ENCODE data around the gene ARPP19.
"Not testable (repeated sequence)": the region's sequence is repeated elsewhere in the genome, so short reads cannot be mapped to it uniquely, and the experiment has no call there.

- not testable (repeated sequence) for TF ChIP-seq POLR2AphosphoS5, POLR2A, TAF1 (IDR thresholded peaks at IDR 0.05; ENCODE audit: low read depth, low read length)
Measured at GRCh38 chr15:52551186-52551585, 17.6 kb downstream of the ARPP19 start.
